Erythroblast (primary cell): ENCODE measurements around the gene RAD51B.

Experiments
- GATA1 ChIP-seq: IDR thresholded peaks from 2 replicates; pipeline ENCODE4 v1.6.1; 2011; ENCODE audit warnings: low read depth, mild to moderate bottlenecking, control low read depth, low read length, moderate library complexity
- POLR2A ChIP-seq: IDR thresholded peaks from 2 replicates; pipeline ENCODE4 v1.6.1; 2011; ENCODE audit warnings: mild to moderate bottlenecking, low read length

DNA sequence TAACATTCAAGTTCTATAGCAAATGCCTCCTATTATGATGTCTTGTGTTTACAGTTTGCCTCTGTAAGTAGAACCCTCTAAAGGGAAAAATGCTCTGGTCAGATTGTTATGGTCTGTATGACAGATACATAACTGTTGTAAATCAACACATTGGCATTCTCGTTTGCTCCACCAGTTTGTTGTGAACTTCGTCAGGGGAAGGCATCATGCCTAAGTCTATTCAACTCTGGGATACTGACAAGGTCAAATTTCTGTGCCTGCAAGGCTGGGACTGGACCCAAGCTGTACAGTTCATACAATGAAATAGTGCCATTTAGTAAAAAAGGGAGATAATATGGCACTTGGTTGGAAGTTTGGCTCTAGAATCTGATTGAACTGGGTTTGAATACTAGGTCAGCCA is 392.3 kb downstream of the RAD51B start:
- TF ChIP-seq POLR2A (no peak), GATA1 (no peak)
